NCI-H146 treated with DMSO at 0.1 percent for 48 hours (cell line): ENCODE data around the gene KCNMB1.

ENCODE experiments used
- DNase-seq: peaks from one replicate; lab custom pipeline; 2025; ENCODE audit not compliant: unreplicated experiment; lab: John Stamatoyannopoulos, UW

KCNMB1 gene

GRCh38 chr5:170416526-170416925 lies 27.4 kb upstream of the KCNMB1 start:
- DNase-seq, result no peak

- no peak for DNase-seq
These were observed 25.6 kb upstream of the KCNMB1 start for GRCh38 chr5:170414786-170415185.

- no peak for DNase-seq
These were observed 24.7 kb upstream of the KCNMB1 start for GRCh38 chr5:170413897-170414296.

GRCh38 chr5:170411100-170411499 lies 21.9 kb upstream of the KCNMB1 start:
- DNase-seq, result no peak

- no peak for DNase-seq
These were observed 21.2 kb upstream of the KCNMB1 start for GRCh38 chr5:170410401-170410800.

GRCh38 chr5:170408877-170409660 lies 19.9 kb upstream of the KCNMB1 start:
- no peak for DNase-seq

- DNase-seq, result peak; percentile 1
These were observed 19.1 kb upstream of the KCNMB1 start for GRCh38 chr5:170408226-170408625.

GRCh38 chr5:170407062-170407461 lies 17.9 kb upstream of the KCNMB1 start:
- DNase-seq, result no peak

GRCh38 chr5:170405817-170406216 lies 16.6 kb upstream of the KCNMB1 start:
- DNase-seq, result no peak

- DNase-seq, result no peak
These were observed 15.2 kb upstream of the KCNMB1 start for GRCh38 chr5:170404398-170404797.

- no peak for DNase-seq
These were observed 14.5 kb upstream of the KCNMB1 start for GRCh38 chr5:170403675-170404074.

GRCh38 chr5:170402508-170402907 lies 13.3 kb upstream of the KCNMB1 start:
- no peak for DNase-seq

- DNase-seq, result no peak
These were observed 7.9 kb upstream of the KCNMB1 start for GRCh38 chr5:170397059-170397458.

GRCh38 chr5:170393958-170394357 lies 4.8 kb upstream of the KCNMB1 start:
- DNase-seq, result no peak

- no peak for DNase-seq
These were observed 4.1 kb upstream of the KCNMB1 start for GRCh38 chr5:170393235-170393634.

GRCh38 chr5:170390472-170390871 lies 1.3 kb upstream of the KCNMB1 start:
- no peak for DNase-seq

GRCh38 chr5:170389550-170389892 lies 354 bp upstream of the KCNMB1 start:
- no peak for DNase-seq

GRCh38 chr5:170387775-170388639 lies 1.2 kb downstream of the KCNMB1 start:
- no peak for DNase-seq

GRCh38 chr5:170386743-170387395 lies 2.3 kb downstream of the KCNMB1 start:
- no peak for DNase-seq

GRCh38 chr5:170383227-170383626 lies 5.9 kb downstream of the KCNMB1 start:
- no peak for DNase-seq

GRCh38 chr5:170382790-170383189 lies 6.4 kb downstream of the KCNMB1 start:
- no peak for DNase-seq
